Neural progenitor cell (in vitro differentiated cells): ENCODE data around the gene PLEKHA7. TPM values are rescaled to one million over a fixed set of nuclear protein-coding genes. Genes with fewer than 3 reads are reported as not detected.
"Not testable (repeated sequence)": the region's sequence is repeated elsewhere in the genome, so short reads cannot be mapped to it uniquely, and the experiment has no call there.

ENCODE experiments used
- DNase-seq: peaks from one replicate; pipeline ENCODE4 v3.0.0-alpha.2; 2016; ENCODE audit warnings: low spot score
- H2AFZ ChIP-seq: fragments of 200-600 bp; sonication (generic); replicated peaks from 2 replicates; pipeline ENCODE4 v1.6.1; 2016; ENCODE audit warnings: antibody characterized with exemption
- H3F3A ChIP-seq: fragments of 200-600 bp; sonication (generic); 2 replicates; pipeline ENCODE4 v1.6.1; 2016; ENCODE audit warnings: antibody characterized with exemption, low read depth
- H3K27ac ChIP-seq: fragments of 200-600 bp; sonication (generic); 2 replicates; pipeline ENCODE4 v1.5.1; 2016; ENCODE audit warnings: mild to moderate bottlenecking
- H3K27me3 ChIP-seq: fragments of 200-600 bp; sonication (generic); 2 replicates; pipeline ENCODE4 v1.6.1; 2016; ENCODE audit warnings: mild to moderate bottlenecking, moderate library complexity
- H3K36me3 ChIP-seq: fragments of 200-600 bp; sonication (generic); 2 replicates; pipeline ENCODE4 v1.5.1; 2016
- H3K4me1 ChIP-seq: fragments of 200-600 bp; sonication (generic); 2 replicates; pipeline ENCODE4 v1.6.1; 2016; ENCODE audit warnings: mixed run types
- H3K4me2 ChIP-seq: fragments of 200-600 bp; sonication (generic); 2 replicates; pipeline ENCODE4 v1.6.1; 2016
- H3K4me3 ChIP-seq: fragments of 200-600 bp; sonication (generic); 2 replicates; pipeline ENCODE4 v1.5.1; 2016
- H3K79me2 ChIP-seq: fragments of 200-600 bp; sonication (generic); 2 replicates; pipeline ENCODE4 v1.6.1; 2016; ENCODE audit warnings: low read depth
- H3K9ac ChIP-seq: fragments of 200-600 bp; sonication (generic); 2 replicates; pipeline ENCODE4 v1.6.1; 2016
- H3K9me3 ChIP-seq: fragments of 200-600 bp; sonication (generic); 2 replicates; pipeline ENCODE4 v1.5.1; 2016; ENCODE audit warnings: low read depth
- H4K20me1 ChIP-seq: fragments of 200-600 bp; sonication (generic); 2 replicates; pipeline ENCODE4 v1.6.1; 2016; ENCODE audit warnings: low read depth
- H3K27ac Mint-ChIP-seq: 3 replicates; pipeline ENCODE4 v1.8.0; 2021; ENCODE audit warnings: mixed read lengths
- H3K27me3 Mint-ChIP-seq: 2 replicates; pipeline ENCODE4 v1.8.0; 2022; ENCODE audit warnings: low read depth, mild to moderate bottlenecking, inconsistent platforms, moderate library complexity, mixed read lengths; ENCODE audit not compliant: insufficient read depth
- H3K36me3 Mint-ChIP-seq: 3 replicates; pipeline ENCODE4 v1.8.0; 2021; ENCODE audit warnings: mixed read lengths
- H3K4me1 Mint-ChIP-seq: 3 replicates; pipeline ENCODE4 v1.8.0; 2021; ENCODE audit warnings: mixed read lengths
- H3K4me3 Mint-ChIP-seq: 3 replicates; pipeline ENCODE4 v1.8.0; 2021; ENCODE audit warnings: mild to moderate bottlenecking, moderate library complexity, mixed read lengths
- H3K9me3 Mint-ChIP-seq: 3 replicates; pipeline ENCODE4 v1.8.0; 2020; ENCODE audit warnings: mixed read lengths
- EZH2 ChIP-seq: fragments of 200-600 bp; sonication (generic); IDR thresholded peaks from 2 replicates; pipeline ENCODE4 v1.6.1; 2017; ENCODE audit warnings: antibody characterized with exemption, mild to moderate bottlenecking, moderate library complexity
- EZH2phosphoT487 ChIP-seq: fragments of 200-600 bp; sonication (generic); IDR thresholded peaks from 2 replicates; pipeline ENCODE4 v1.6.1; 2017; ENCODE audit warnings: antibody characterized with exemption
- total RNA-seq: library from RNA; depleted of rRNA; stranded (reverse); fragments of >200 nt; gene quantifications from 2 replicates; pipeline ENCODE4 v1.2.3, GENCODE V29; 2015; ENCODE audit warnings: low replicate concordance
- TF ChIP-seq, protein P1 (sequence below): fragments of 200-600 bp; sonication (generic); IDR thresholded peaks from 2 replicates; pipeline ENCODE4 v1.5.1; 2017; ENCODE audit warnings: antibody characterized with exemption, mild to moderate bottlenecking

The PLEKHA7 gene
- total RNA-seq, 1 donor from 2014 or later, result 20.3 TPM

DNA sequence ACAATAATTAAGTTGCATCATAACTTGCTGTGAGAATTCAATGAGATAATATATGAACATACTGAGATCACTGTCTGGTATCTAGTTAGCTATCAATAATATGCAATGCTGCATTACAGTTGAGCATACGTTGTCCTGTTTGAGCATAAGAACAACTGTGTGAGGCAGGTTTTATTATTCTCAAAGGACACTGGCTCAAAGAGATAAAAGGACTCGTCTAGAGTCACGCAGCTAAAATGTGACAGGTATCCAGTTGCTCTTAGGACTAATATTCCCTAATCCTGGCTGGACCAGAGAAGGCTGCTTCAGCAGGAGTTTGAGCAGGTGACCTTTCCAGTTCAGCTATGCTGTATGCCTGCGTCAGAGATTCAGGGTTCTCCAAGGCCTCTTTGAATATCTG is 92.5 kb downstream of the PLEKHA7 start:
- no peak overlapping the region for H3K4me2 ChIP-seq
- Mint-ChIP-seq H3K36me3 (peaks cover 7% of the 10 kb centered on the region), H3K27me3 (peaks cover 22% of the 10 kb centered on the region), H3K9me3 (peaks cover under 1% of the 10 kb centered on the region), H3K4me3 (no peak overlapping the region), H3K27ac (no peak overlapping the region), H3K4me1 (peaks cover 14% of the 10 kb centered on the region)
- peaks cover 52% of the 10 kb centered on the region for H3K4me1 ChIP-seq
- no peaks in the 10 kb centered on the region for H3K36me3 ChIP-seq
- no peaks in the 10 kb centered on the region for H3K79me2 ChIP-seq
- peaks cover 56% of the 10 kb centered on the region for H4K20me1 ChIP-seq
- H3F3A ChIP-seq, result peaks cover 12% of the 10 kb centered on the region
- no peaks in the 10 kb centered on the region for H3K9me3 ChIP-seq
- no peak overlapping the region for H3K4me3 ChIP-seq
- H3K27me3 ChIP-seq, result peaks cover 32% of the 10 kb centered on the region
- no peak overlapping the region for H3K27ac ChIP-seq
- H2AFZ ChIP-seq, result no peak overlapping the region
- H3K9ac ChIP-seq, result no peak overlapping the region
- no peak for DNase-seq
- TF ChIP-seq EZH2 (no peak), EZH2phosphoT487 (no peak)
- TF ChIP-seq, protein P1, sequence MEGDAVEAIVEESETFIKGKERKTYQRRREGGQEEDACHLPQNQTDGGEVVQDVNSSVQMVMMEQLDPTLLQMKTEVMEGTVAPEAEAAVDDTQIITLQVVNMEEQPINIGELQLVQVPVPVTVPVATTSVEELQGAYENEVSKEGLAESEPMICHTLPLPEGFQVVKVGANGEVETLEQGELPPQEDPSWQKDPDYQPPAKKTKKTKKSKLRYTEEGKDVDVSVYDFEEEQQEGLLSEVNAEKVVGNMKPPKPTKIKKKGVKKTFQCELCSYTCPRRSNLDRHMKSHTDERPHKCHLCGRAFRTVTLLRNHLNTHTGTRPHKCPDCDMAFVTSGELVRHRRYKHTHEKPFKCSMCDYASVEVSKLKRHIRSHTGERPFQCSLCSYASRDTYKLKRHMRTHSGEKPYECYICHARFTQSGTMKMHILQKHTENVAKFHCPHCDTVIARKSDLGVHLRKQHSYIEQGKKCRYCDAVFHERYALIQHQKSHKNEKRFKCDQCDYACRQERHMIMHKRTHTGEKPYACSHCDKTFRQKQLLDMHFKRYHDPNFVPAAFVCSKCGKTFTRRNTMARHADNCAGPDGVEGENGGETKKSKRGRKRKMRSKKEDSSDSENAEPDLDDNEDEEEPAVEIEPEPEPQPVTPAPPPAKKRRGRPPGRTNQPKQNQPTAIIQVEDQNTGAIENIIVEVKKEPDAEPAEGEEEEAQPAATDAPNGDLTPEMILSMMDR, result no peak

DNA sequence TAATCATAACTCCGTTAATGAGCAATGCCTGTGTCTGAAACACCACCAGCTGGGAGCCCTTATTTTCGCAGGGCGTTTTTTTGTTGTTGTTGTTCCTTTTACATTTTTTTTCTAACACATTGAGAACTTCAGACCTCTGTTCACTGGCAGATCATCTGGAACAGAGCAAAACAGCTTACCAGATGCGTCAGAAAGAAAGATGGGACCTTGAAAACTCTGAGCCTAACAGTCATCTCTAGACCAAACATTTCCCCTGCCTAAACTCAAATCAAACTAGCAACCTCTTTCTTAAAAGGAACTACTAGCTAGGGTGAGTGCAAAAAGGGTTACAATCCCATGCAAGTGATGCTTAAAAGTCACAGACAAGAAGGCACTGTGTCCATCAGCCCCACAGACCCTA is 93.2 kb downstream of the PLEKHA7 start:
- peaks cover 3% of the 10 kb centered on the region for H3K9me3 Mint-ChIP-seq
- H3K4me1 Mint-ChIP-seq, result peaks cover 9% of the 10 kb centered on the region
- H4K20me1 ChIP-seq, result peaks cover 49% of the 10 kb centered on the region
- no peak for TF ChIP-seq EZH2
- TF ChIP-seq, protein P1, result no peak
- TF ChIP-seq EZH2phosphoT487, result no peak
- no peak overlapping the region for H3K9ac ChIP-seq
- H3K27me3 Mint-ChIP-seq, result peaks cover 22% of the 10 kb centered on the region
- peaks cover 7% of the 10 kb centered on the region for H3K36me3 Mint-ChIP-seq
- H3K9me3 ChIP-seq, result no peaks in the 10 kb centered on the region
- H3K4me1 ChIP-seq, result peaks cover 46% of the 10 kb centered on the region
- H3K4me3 ChIP-seq, result no peak overlapping the region
- H3K79me2 ChIP-seq, result no peaks in the 10 kb centered on the region
- H3K4me2 ChIP-seq, result no peak overlapping the region
- DNase-seq, result no peak
- no peak overlapping the region for H3K4me3 Mint-ChIP-seq
- H3K27ac Mint-ChIP-seq, result no peak overlapping the region
- no peak overlapping the region for H3K27ac ChIP-seq
- H3F3A ChIP-seq, result peaks cover 9% of the 10 kb centered on the region
- H3K27me3 ChIP-seq, result peaks cover 25% of the 10 kb centered on the region
- H2AFZ ChIP-seq, result no peak overlapping the region
- H3K36me3 ChIP-seq, result no peaks in the 10 kb centered on the region

DNA sequence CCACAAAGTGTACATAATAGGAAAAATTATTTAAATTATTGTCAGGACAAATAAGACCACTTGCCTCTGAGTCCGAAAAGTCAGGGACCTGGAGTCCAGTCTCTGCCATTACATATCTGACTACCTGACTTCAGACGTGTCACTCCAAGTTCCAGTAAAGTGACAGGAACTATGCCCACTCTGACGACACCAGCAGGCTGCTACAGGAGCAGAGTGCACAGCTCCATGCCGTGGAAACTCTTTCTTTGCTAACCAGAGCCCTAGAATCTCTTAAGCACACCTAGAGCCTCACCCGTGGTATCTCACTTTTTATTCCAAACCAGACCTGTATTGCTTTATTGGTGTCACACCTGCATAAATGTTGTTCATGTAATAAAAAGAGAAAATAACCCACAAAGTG is 93.7 kb downstream of the PLEKHA7 start:
- H3K9ac ChIP-seq, result no peak overlapping the region
- Mint-ChIP-seq H3K4me1 (peaks cover 6% of the 10 kb centered on the region), H3K27me3 (peaks cover 20% of the 10 kb centered on the region), H3K36me3 (peaks cover 7% of the 10 kb centered on the region), H3K27ac (no peak overlapping the region), H3K9me3 (peaks cover 3% of the 10 kb centered on the region), H3K4me3 (no peak overlapping the region)
- no peaks in the 10 kb centered on the region for H3K79me2 ChIP-seq
- peaks cover 7% of the 10 kb centered on the region for H3F3A ChIP-seq
- peaks cover 21% of the 10 kb centered on the region for H3K27me3 ChIP-seq
- H3K4me3 ChIP-seq, result no peak overlapping the region
- no peaks in the 10 kb centered on the region for H3K9me3 ChIP-seq
- H3K4me2 ChIP-seq, result no peak overlapping the region
- H2AFZ ChIP-seq, result no peak overlapping the region
- no peak overlapping the region for H3K27ac ChIP-seq
- no peaks in the 10 kb centered on the region for H3K36me3 ChIP-seq
- peaks cover 42% of the 10 kb centered on the region for H3K4me1 ChIP-seq
- no peak for TF ChIP-seq EZH2
- TF ChIP-seq EZH2phosphoT487, result no peak
- TF ChIP-seq, protein P1, result no peak
- peaks cover 45% of the 10 kb centered on the region for H4K20me1 ChIP-seq
- DNase-seq, result no peak

DNA sequence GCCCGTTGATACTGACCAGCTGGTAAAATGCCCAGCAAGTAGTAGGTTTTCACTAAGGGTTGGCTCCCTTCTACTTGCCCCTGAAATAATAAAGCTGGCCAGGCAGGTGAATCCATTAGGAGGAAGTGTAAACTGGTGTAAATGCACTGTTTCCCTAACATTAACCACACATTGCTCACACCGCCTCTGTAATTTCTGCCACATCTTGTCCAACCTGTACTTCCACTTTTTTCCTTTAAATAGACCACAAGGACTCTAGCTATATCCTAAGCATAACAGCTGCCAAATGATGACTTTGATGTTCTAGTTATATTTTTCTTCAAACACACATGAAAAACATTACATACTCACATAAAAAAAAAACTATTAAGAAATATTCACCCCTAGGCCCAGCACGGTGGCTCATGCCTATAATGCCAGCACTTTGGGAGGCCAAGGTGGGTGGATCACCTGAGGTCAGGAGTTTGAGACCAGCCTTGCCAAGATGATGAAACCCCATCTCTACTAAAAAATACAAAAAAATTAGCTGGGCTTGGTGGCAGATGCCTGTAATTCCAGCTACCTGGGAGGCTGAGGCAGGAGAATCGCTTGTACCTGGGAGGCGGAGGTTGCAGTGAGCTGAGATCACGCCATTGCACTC is 95.6 kb downstream of the PLEKHA7 start:
- not testable (repeated sequence) for H3K9me3 Mint-ChIP-seq, H3K36me3 Mint-ChIP-seq, H3K27me3 Mint-ChIP-seq, H2AFZ ChIP-seq, H3K4me3 Mint-ChIP-seq, H3K27me3 ChIP-seq, H3K9me3 ChIP-seq, H3K9ac ChIP-seq, DNase-seq, H3K79me2 ChIP-seq, H3K4me1 Mint-ChIP-seq, H3K27ac Mint-ChIP-seq, H3K4me3 ChIP-seq, H3K36me3 ChIP-seq, H3K27ac ChIP-seq, H3K4me2 ChIP-seq
- peaks cover 31% of the 10 kb centered on the region for H4K20me1 ChIP-seq
- H3F3A ChIP-seq, result peaks cover 20% of the 10 kb centered on the region
- peaks cover 38% of the 10 kb centered on the region for H3K4me1 ChIP-seq
